OCI-LY7 (cell line): ENCODE results near the gene TYW1B. TPM values are rescaled to one million over a fixed set of nuclear protein-coding genes. Genes with fewer than 3 reads are reported as not detected.
A peak's percentile ranks its signal among the peaks of the same experiment; 100 is the strongest.
"Not testable (repeated sequence)": the region's sequence is repeated elsewhere in the genome, so short reads cannot be mapped to it uniquely, and the experiment has no call there.

ENCODE experiments used
- BruUV-seq: library from RNA; stranded (reverse); fragments of 400-500 nt; replicated peaks from 2 replicates; lab custom pipeline; 2021; lab: Mats Ljungman, UMichigan
- CTCF ChIA-PET: fragments of 300-600 bp; sonication (Branson Sonifier 250); formaldehyde crosslinking; loops from one replicate; lab custom pipeline; 2022; ENCODE audit warnings: antibody characterized with exemption; ENCODE audit not compliant: unreplicated experiment; lab: Charles Lee
- POLR2A ChIA-PET: fragments of 300-600 bp; sonication (Branson Sonifier 250); formaldehyde crosslinking; loops from one replicate; lab custom pipeline; 2022; ENCODE audit warnings: antibody characterized with exemption; lab: Charles Lee
- DNase-seq: peaks from one replicate; pipeline ENCODE4 v3.0.0-alpha.2; 2015; ENCODE audit warnings: low spot score
- H2AFZ ChIP-seq: fragments of 200-600 bp; sonication (generic), shearing (Covaris generic); 2 replicates; pipeline ENCODE4 v1.6.1; 2014; ENCODE audit warnings: mild to moderate bottlenecking, antibody characterized with exemption, low read length, moderate library complexity
- H3K27ac ChIP-seq: fragments of 200-600 bp; sonication (generic); 2 replicates; pipeline ENCODE4 v1.5.1; 2014; ENCODE audit warnings: mixed run types, low read depth, mild to moderate bottlenecking, moderate library complexity, low read length, inconsistent platforms; ENCODE audit not compliant: poor library complexity, severe bottlenecking
- H3K36me3 ChIP-seq: fragments of 200-600 bp; sonication (generic); 2 replicates; pipeline ENCODE4 v1.6.1; 2014; ENCODE audit warnings: mild to moderate bottlenecking, antibody characterized with exemption, low read length, moderate library complexity, mixed read lengths; ENCODE audit not compliant: insufficient read depth
- H3K4me1 ChIP-seq: fragments of 200-600 bp; sonication (generic); 2 replicates; pipeline ENCODE4 v1.5.1; 2014; ENCODE audit warnings: mild to moderate bottlenecking, low read length; ENCODE audit not compliant: insufficient read depth, poor library complexity, severe bottlenecking
- H3K4me2 ChIP-seq: fragments of 200-600 bp; sonication (generic); 2 replicates; pipeline ENCODE4 v1.6.1; 2014; ENCODE audit warnings: mild to moderate bottlenecking, low read length
- H3K4me3 ChIP-seq: fragments of 200-600 bp; sonication (generic); 2 replicates; pipeline ENCODE4 v1.5.1; 2014; ENCODE audit warnings: mild to moderate bottlenecking, low read depth, low read length; ENCODE audit not compliant: poor library complexity, severe bottlenecking
- H3K79me2 ChIP-seq: fragments of 200-600 bp; sonication (generic); 2 replicates; pipeline ENCODE4 v1.6.1; 2016; ENCODE audit warnings: low read depth, mild to moderate bottlenecking, low read length, moderate library complexity, mixed read lengths; ENCODE audit not compliant: insufficient read depth
- H3K9me2 ChIP-seq: fragments of 200-600 bp; sonication (generic); 2 replicates; pipeline ENCODE4 v1.6.1; 2016; ENCODE audit warnings: mild to moderate bottlenecking, low read length, mixed read lengths; ENCODE audit not compliant: insufficient read depth
- H3K9me3 ChIP-seq: fragments of 200-600 bp; sonication (generic); 2 replicates; pipeline ENCODE4 v1.6.1; 2014; ENCODE audit warnings: mild to moderate bottlenecking, mixed run types, low read length, mixed read lengths
- H4K20me1 ChIP-seq: fragments of 200-600 bp; sonication (generic); 2 replicates; pipeline ENCODE4 v1.6.1; 2014; ENCODE audit warnings: mild to moderate bottlenecking, antibody characterized with exemption, low read length, moderate library complexity, mixed read lengths; ENCODE audit not compliant: insufficient read depth
- CTCF ChIP-seq: fragments of 200-600 bp; sonication (generic); conservative IDR thresholded peaks from 2 replicates; pipeline ENCODE4 v1.5.1; 2014; ENCODE audit warnings: mild to moderate bottlenecking, antibody characterized with exemption, low read length, moderate library complexity, mixed read lengths
- EZH2phosphoT487 ChIP-seq: fragments of 200-600 bp; sonication (generic); IDR thresholded peaks from 2 replicates; pipeline ENCODE4 v1.6.1; 2018; ENCODE audit warnings: low read depth, borderline replicate concordance, mild to moderate bottlenecking, mixed run types, antibody characterized with exemption, low read length, moderate library complexity, mixed read lengths
- intact Hi-C: fragments of 100-400 bp; cut with micrococcal nuclease; formaldehyde crosslinking; loops from one replicate; pipeline ENCODE4 v1.10.0; 2022; ENCODE audit not compliant: unreplicated experiment
- total RNA-seq, 2 experiments: library from RNA; depleted of rRNA in 1 of 2; stranded (reverse); fragments of >200 nt in 1 of 2; shearing (Covaris generic) in 1 of 2; gene quantifications; 2 replicates each; pipeline ENCODE4 v1.2.3, GENCODE V29; 2014 to 2022

The TYW1B gene
- total RNA-seq, 2 experiments from 2014 or later = 5.1 to 7.2 TPM

GRCh38 chr7:72751978-72752377, 76.0 kb downstream of the TYW1B start:
- DNase-seq = no peak
- CTCF ChIA-PET = no interaction called here

GRCh38 chr7:72751378-72751777, 76.6 kb downstream of the TYW1B start:
- TF ChIP-seq EZH2phosphoT487 = no peak
- no peak for TF ChIP-seq CTCF
- Histone ChIP-seq H3K4me1 (no peaks in the 10 kb centered on the region), H3K27ac (no peak overlapping the region), H3K4me2 (no peak overlapping the region), H4K20me1 (no peaks in the 10 kb centered on the region), H3K9me3 (no peaks in the 10 kb centered on the region), H3K4me3 (no peak overlapping the region), H3K79me2 (no peaks in the 10 kb centered on the region), H3K36me3 (no peaks in the 10 kb centered on the region), H2AFZ (no peak overlapping the region), H3K9me2 (no peaks in the 10 kb centered on the region)
- no TSS peak for BruUV-seq
- intact Hi-C loops = no loop called here
- no peak for DNase-seq
- CTCF ChIA-PET = no interaction called here
- POLR2A ChIA-PET = no interaction called here

More at GRCh38 chr7:72751978-72752377, 76.0 kb downstream of the TYW1B start:
- Histone ChIP-seq H3K4me1 (no peaks in the 10 kb centered on the region), H3K27ac (no peak overlapping the region), H3K79me2 (no peaks in the 10 kb centered on the region), H3K9me2 (no peaks in the 10 kb centered on the region), H2AFZ (no peak overlapping the region), H3K36me3 (no peaks in the 10 kb centered on the region), H3K9me3 (no peaks in the 10 kb centered on the region), H4K20me1 (no peaks in the 10 kb centered on the region), H3K4me3 (no peak overlapping the region), H3K4me2 (no peak overlapping the region)
- TF ChIP-seq EZH2phosphoT487 (no peak), CTCF (peak; percentile 54)
- POLR2A ChIA-PET = no interaction called here
- intact Hi-C loops = no loop called here
- no TSS peak for BruUV-seq

- not testable (repeated sequence) for BruUV-seq
Observed at GRCh38 chr7:72748649-72749048, 79.4 kb downstream of the TYW1B start.

GRCh38 chr7:72744244-72744926, 83.6 kb downstream of the TYW1B start:
- CTCF ChIA-PET, DNase-seq, H3K27ac ChIP-seq, H4K20me1 ChIP-seq, intact Hi-C loops, BruUV-seq, H3K4me2 ChIP-seq, H3K9me2 ChIP-seq, H3K9me3 ChIP-seq, POLR2A ChIA-PET, H3K4me1 ChIP-seq, H3K4me3 ChIP-seq, H3K79me2 ChIP-seq, H2AFZ ChIP-seq: not testable (repeated sequence)
- peaks cover 12% of the 10 kb centered on the region; the same call in 1 of the 2 replicates for H3K36me3 ChIP-seq

More at GRCh38 chr7:72748649-72749048, 79.4 kb downstream of the TYW1B start:
- H3K9me3 ChIP-seq, H2AFZ ChIP-seq, intact Hi-C loops, POLR2A ChIA-PET, H3K4me1 ChIP-seq, H3K36me3 ChIP-seq, H3K4me3 ChIP-seq, DNase-seq, H3K79me2 ChIP-seq, CTCF ChIA-PET, H3K9me2 ChIP-seq, H3K4me2 ChIP-seq, H4K20me1 ChIP-seq, H3K27ac ChIP-seq: not testable (repeated sequence)

- POLR2A ChIA-PET, H2AFZ ChIP-seq, BruUV-seq, H3K4me3 ChIP-seq, intact Hi-C loops, DNase-seq, H3K4me1 ChIP-seq, H3K27ac ChIP-seq, CTCF ChIA-PET, H3K9me2 ChIP-seq, H3K9me3 ChIP-seq, H3K4me2 ChIP-seq, H4K20me1 ChIP-seq, H3K79me2 ChIP-seq: not testable (repeated sequence)
- peaks cover 12% of the 10 kb centered on the region; the same call in 1 of the 2 replicates for H3K36me3 ChIP-seq
Observed at GRCh38 chr7:72743801-72744200, 84.2 kb downstream of the TYW1B start.
